ENCODE measurements around the gene PTPRN. TPM values are rescaled to one million over a fixed set of nuclear protein-coding genes. Genes with fewer than 3 reads are reported as not detected.

Gene PTPRN
- total RNA-seq, 1 donor from 2014 or later: 4.1 TPM

DNA sequence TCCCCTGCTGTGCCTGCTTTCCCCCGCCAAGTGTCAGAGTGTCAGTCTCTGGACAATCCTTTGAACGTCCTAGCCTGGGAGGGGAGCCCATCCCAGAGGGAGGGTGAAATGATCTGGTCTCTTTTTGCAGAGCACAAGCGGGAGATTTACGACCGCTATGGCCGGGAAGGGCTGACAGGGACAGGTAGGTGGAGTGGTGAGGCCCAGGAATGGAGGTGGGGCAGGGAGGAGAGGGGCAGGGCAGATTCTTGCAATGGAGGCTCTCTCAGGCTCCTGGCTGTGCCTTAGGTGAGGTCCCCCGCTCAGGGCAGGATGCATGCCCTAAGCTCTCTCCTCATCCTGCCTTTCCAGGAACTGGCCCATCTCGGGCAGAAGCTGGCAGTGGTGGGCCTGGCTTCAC lies 27.6 kb downstream of the PTPRN start:
- no peak overlapping the region for H3K27ac Mint-ChIP-seq (ENCODE audit: unreplicated experiment)
- TF ChIP-seq, protein P1, sequence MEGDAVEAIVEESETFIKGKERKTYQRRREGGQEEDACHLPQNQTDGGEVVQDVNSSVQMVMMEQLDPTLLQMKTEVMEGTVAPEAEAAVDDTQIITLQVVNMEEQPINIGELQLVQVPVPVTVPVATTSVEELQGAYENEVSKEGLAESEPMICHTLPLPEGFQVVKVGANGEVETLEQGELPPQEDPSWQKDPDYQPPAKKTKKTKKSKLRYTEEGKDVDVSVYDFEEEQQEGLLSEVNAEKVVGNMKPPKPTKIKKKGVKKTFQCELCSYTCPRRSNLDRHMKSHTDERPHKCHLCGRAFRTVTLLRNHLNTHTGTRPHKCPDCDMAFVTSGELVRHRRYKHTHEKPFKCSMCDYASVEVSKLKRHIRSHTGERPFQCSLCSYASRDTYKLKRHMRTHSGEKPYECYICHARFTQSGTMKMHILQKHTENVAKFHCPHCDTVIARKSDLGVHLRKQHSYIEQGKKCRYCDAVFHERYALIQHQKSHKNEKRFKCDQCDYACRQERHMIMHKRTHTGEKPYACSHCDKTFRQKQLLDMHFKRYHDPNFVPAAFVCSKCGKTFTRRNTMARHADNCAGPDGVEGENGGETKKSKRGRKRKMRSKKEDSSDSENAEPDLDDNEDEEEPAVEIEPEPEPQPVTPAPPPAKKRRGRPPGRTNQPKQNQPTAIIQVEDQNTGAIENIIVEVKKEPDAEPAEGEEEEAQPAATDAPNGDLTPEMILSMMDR (conservative IDR thresholded peaks at IDR 0.05): no peak
- peak overlapping the region; percentile 12 for H3K4me3 Mint-ChIP-seq

GRCh38 chr2:219280651-219281050 lies 28.6 kb downstream of the PTPRN start:
- Mint-ChIP-seq H3K4me3 (peak overlapping the region; percentile 61), H3K27ac (ENCODE audit: unreplicated experiment) (no peak overlapping the region), H3K36me3 (ENCODE audit: low read depth) (no peaks in the 10 kb centered on the region), H3K4me1 (peaks cover 27% of the 10 kb centered on the region), H3K27me3 (ENCODE audit: low read depth) (peaks cover 7% of the 10 kb centered on the region), H3K9me3 (no peaks in the 10 kb centered on the region)
- TF ChIP-seq, protein P1 (conservative IDR thresholded peaks at IDR 0.05): no peak
- DNase-seq (ENCODE audit: low read depth, low spot score): no peak

More for the DNA sequence above, 27.6 kb downstream of the PTPRN start:
- DNase-seq (ENCODE audit: low read depth, low spot score): no peak
- Mint-ChIP-seq H3K9me3 (no peaks in the 10 kb centered on the region), H3K36me3 (ENCODE audit: low read depth) (no peaks in the 10 kb centered on the region), H3K4me1 (peaks cover 32% of the 10 kb centered on the region), H3K27me3 (ENCODE audit: low read depth) (peaks cover 6% of the 10 kb centered on the region)

GRCh38 chr2:219279916-219280516 lies 29.2 kb downstream of the PTPRN start:
- H3K27me3 Mint-ChIP-seq (ENCODE audit: low read depth): peaks cover 9% of the 10 kb centered on the region
- no peak for DNase-seq (ENCODE audit: low read depth, low spot score)

DNA sequence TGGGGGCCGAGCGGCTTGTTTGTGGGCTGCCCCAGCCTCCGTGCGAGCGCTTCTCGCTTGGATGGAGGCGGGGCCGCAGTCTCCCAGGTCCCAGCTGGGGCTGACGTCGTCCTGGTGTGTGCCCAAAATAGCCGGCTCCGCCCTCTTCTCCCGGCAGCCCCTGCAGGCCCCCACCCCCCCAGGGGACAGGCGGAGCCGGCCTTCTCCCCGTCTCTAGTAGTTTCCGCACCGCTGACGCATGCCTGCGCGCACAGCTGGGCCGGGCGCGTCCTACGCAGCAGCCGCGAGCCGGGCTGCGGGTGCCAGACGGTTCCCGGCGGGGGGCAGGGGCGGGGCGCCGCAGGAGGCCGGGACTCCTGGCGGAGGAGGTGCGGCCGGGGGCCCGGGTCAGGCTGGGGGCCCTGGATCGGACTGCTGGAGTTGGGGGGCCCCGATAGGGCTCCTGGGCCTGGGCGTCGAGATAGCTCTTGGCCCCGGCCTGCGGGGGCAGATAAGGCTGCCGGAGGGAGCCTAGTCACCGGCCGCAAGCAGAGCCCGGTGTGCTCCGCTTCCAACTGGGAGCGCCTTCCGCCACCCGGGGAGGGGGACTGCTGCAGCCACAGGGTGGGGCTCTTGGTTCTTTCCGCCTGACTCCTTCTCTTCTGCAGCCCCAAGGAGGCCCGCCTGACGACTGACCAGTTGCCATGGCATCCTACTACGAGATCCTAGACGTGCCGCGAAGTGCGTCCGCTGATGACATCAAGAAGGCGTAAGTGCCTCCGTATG lies 29.9 kb downstream of the PTPRN start, which contains the start of gene DNAJB2:
TSS of gene DNAJB2 (plus strand) at position 216 of the 765 bp plus-strand sequence. CDS start at position 684, 468 bp downstream.
- Mint-ChIP-seq H3K27me3 (ENCODE audit: low read depth) (peaks cover 16% of the 10 kb centered on the region), H3K27ac (ENCODE audit: unreplicated experiment) (peak within 1 kb of the TSS; percentile 92), H3K4me3 (peak within 1 kb of the TSS; percentile 93), H3K9me3 (no peaks in the 10 kb centered on the region), H3K4me1 (peaks cover 27% of the 10 kb centered on the region), H3K36me3 (ENCODE audit: low read depth) (no peaks in the 10 kb centered on the region)
- peak; percentile 91 for DNase-seq (ENCODE audit: low read depth, low spot score)
- TF ChIP-seq, protein P1 (conservative IDR thresholded peaks at IDR 0.05): no peak

More at GRCh38 chr2:219279916-219280516, 29.2 kb downstream of the PTPRN start:
- H3K36me3 Mint-ChIP-seq (ENCODE audit: low read depth): no peaks in the 10 kb centered on the region
- peak overlapping the region; percentile 93 for H3K4me3 Mint-ChIP-seq
- peak overlapping the region; percentile 92 for H3K27ac Mint-ChIP-seq (ENCODE audit: unreplicated experiment)
- H3K4me1 Mint-ChIP-seq: peaks cover 27% of the 10 kb centered on the region
- H3K9me3 Mint-ChIP-seq: no peaks in the 10 kb centered on the region
- TF ChIP-seq, protein P1 (conservative IDR thresholded peaks at IDR 0.05): no peak

DNA sequence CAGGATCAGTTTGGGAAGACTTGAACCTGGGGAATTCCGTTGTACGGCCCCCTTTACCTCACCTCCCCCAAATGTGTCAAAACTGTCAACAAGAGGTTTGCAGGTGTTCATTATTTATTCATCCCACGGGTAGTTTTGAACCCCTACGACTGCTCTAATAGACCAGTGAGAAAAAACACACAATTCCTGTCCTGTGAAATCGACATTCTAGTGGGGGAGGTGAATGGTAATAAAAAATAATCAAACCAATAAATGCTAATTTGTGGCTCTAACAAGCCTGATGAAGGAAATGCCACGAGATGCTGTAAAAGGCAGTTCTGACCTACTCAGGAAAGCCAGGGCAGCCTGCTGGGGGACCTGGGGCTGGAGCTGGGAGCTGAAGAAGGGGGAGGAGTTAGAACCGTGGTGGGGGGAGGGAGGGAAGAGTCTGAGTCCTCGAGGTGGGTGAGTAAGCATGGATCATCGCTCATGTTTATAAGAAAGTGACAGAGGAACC lies 30.5 kb downstream of the PTPRN start:
- H3K36me3 Mint-ChIP-seq (ENCODE audit: low read depth): no peaks in the 10 kb centered on the region
- DNase-seq (ENCODE audit: low read depth, low spot score): no peak
- peak overlapping the region; percentile 92 for H3K27ac Mint-ChIP-seq (ENCODE audit: unreplicated experiment)
- H3K4me1 Mint-ChIP-seq: peaks cover 27% of the 10 kb centered on the region
- H3K4me3 Mint-ChIP-seq: peak overlapping the region; percentile 89
- TF ChIP-seq, protein P1 (conservative IDR thresholded peaks at IDR 0.05): no peak
- no peaks in the 10 kb centered on the region for H3K9me3 Mint-ChIP-seq
- peaks cover 20% of the 10 kb centered on the region for H3K27me3 Mint-ChIP-seq (ENCODE audit: low read depth)

Data from neural crest cell (in vitro differentiated cells).